ENCODE measurements around the gene USH1G.

USH1G gene

DNA sequence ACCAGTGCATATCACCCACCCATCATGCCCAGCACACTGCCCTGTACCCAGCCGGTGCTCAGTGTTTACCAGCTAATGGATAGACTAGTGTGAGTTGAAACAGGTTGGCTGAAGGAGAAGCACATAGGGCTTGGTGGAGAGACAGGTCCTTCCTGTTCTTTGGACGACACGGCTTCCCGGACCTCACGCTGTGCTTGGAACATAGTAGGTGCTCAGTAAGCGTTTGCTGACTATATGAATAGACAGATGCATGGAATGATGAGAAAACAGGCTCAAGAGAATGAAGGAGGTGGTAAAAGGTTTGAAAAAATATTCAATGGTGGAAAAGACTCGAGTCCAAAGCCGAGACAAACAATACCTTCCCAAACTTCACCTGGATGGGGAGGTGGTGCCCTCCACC is 22.8 kb downstream of the USH1G start:
- no peak for DNase-seq

DNA sequence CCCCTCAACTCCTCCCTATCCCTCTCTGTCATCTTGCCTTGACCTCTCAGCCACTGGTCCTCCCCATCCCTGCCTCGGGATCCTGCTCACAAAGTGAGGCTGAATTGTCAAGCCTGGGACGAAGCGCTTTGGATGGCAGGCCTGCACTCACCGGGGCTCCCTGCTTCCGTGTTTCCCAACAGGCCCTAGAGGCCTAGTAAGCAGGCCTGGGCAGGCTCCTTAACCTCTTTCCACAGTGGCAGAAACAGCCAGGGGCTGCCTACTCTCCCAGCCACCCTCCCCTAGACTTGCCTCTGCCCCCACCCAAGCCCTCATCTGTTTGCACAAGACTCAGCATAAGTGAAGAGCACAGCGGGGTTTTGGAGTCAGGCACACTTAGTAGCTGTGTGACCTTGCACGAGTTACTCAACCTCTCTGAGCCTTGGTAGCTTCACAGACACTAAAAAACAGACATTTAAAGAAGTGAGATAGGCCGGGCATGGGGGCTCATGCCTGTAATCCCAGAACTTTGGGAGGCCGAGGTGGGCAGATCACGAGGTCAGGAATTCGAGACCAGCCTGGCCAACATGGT is 24.6 kb downstream of the USH1G start:
- DNase-seq, result no peak

DNA sequence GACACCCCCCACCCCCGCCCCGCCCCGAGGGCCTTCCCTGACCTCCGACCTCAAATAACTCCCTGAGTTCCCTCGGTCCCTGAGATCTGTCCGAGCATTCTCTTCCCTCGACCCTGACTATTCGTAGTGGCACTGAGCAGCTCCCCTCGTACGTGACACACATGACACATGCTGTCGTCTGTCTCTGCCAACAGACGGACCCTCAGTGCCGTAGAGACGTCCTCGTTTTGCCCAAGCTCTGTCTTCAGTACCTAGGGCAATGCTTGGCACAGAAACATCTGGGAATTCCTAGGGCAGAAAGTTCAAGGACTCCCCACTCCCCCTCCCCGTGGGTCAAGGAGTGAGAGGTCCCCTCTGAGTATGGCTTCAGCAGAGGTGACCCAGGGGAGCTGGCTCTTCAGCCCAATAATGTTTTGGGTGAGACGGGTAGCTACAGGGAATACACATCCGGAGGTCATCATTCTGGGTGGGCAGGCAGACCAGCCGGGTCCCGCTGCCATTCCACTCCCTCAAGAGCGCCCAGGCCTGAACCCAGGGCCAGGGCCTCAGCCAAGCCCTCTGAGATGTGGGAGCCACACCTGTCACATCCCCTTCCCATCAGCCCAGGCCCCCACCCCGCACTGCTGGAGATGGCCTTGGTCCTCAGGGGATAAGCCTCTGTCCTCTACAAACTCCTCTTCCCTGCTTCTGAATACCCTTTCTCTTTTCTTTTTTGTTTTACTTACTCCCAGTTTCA is 29.0 kb downstream of the USH1G start:
- no peak for DNase-seq

DNA sequence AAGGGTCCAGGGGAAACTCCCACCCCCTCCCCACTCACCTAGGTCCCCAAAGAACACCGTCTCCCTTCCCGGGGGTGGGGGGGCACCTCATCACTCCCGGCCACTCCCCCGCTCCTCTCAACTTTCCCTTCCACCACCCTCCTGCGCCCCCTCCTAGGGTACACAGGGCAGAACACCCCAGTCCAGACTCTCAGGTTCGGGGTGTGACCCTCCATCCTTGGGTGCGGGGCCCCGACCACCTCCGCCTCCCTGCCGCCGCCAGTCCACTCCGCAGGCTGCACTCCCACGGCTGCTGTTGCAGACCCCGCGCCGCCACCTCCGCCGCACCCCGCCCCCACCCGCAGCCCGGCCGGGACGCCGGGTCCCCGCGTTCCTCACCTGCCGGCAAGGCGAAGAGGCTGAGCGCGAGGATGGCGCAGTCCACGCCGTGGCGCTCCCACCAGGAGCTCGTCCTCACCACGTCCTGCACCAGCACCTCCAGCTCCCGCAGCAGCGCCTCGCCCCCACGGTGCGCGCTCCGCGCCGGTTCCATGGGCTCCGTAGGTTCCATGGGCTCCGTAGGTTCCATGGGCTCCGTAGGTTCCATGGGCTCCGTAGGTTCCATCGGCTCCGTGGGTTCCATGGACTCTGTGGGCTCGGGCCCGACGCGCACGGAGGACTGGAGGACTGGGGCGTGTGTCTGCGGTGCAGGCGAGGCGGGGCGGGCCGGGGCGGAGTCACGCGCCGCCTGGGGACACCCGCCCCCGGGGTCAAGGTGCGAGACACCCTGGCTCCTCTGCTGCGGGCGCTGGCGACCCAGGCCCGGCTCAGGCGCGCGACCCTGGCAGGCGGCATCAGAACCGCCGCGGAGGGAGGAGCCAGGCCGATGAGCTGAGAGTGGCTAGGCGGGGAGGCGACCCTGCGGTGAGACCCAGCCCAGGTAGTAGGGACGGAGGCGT is 29.8 kb downstream of the USH1G start, which contains the start of gene FADS6:
FADS6 (minus strand) TSS at position 660 of the 938 bp plus-strand sequence; CDS start at position 622, 38 bp downstream.
- DNase-seq, result no peak

DNA sequence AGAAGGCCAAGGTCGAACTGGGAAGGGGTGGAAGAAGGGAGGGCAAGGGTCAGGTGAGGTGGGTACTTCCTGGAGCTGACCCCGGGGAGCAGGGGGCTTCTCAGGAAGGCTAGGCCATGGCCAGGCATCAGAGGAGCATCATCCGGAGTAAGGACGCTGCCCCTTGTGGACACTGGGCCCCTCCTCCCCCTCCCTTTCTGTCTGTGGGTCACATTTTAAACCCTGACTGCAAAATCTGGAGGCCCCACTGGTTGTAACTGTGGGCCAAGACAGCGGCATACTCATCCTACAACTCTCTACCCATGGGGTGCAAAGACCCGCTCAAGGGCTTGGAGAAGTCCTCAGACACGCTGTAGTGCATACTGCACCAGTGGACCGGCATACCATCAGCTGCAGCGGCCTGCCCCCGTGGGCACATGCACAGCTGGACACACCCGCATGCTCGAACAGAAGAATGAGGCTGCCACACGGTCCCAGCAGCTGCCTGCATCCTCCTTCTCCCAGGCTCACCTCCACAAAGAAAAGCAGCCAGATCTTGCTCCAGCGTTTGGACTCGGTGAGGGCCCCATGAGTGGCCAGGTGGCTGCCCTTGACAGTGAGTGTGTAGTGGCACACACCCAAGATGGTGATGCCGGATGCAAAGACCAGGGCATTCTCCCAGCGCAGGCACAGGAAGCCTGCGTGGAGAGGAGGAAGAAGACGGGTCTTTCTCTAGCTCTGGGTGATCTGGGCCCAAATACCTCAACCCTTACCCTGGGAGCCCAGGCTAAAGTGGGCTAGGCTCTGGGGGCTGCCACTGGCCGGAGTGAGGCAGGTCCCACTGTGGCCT is 30.8 kb downstream of the USH1G start:
- no peak for DNase-seq

DNA sequence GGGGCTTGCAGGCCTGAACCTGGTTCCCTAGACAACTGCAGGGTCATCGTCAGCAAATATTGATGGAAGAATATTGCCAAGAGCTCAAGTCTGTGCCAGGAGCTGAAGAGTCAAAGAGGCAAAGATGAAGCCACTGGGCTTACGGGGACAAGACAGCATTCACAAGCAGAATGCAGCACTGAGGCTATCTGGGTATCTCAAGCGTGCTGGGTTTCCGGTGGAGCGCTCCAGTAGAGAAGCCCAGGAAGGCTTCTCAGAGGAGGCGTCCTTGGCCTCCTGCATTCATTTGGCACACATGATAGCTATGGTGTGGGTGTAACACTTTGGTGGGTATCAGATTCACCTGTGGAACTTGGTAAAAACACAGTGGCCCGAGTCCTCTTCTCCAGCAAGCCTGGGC is 32.5 kb downstream of the USH1G start:
- DNase-seq, result no peak

DNA sequence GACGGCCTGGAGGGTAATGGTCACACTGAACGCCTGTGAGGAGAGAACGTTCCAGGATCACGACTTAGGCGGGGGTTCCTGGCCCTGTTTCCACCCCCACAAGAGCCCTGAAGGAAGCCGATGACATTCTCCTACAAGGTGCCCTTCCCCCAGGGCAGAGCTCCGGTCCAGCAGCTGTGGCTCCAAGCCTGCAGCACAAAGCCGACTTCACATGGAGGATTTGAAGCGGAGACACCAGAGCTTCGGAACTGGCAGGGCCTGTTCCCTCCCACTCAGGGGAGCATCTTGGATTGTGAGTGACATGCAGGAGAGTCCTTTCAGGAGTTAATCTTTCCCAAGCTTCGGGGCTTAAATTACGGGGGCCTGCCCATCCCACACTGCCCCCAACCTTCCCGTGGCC is 34.6 kb downstream of the USH1G start:
- no peak for DNase-seq

DNA sequence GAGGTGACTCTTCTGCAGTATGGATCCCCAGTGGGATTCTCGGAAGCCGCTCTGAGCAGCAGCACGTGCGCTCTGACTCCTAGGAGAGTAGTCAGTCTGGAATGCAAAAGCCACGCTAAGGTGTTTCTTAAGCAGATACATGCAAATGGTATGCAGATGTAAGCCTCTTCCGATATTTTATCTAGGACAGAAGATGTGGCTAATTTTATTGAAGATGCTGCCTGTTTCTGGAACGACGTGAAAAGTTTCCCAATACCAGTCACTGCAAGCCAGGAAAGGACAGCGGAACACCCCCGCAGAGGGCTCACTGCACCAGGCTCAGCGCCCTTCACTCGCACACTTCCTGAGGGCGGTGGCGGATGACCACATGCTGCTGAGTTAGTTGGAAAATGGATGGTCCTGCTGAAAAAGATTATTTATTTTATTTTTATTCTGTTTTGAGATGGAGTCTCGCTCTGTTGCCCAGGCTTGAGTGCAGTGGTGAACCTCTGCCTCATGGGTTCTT is 39.8 kb downstream of the USH1G start:
- DNase-seq, result no peak

DNA sequence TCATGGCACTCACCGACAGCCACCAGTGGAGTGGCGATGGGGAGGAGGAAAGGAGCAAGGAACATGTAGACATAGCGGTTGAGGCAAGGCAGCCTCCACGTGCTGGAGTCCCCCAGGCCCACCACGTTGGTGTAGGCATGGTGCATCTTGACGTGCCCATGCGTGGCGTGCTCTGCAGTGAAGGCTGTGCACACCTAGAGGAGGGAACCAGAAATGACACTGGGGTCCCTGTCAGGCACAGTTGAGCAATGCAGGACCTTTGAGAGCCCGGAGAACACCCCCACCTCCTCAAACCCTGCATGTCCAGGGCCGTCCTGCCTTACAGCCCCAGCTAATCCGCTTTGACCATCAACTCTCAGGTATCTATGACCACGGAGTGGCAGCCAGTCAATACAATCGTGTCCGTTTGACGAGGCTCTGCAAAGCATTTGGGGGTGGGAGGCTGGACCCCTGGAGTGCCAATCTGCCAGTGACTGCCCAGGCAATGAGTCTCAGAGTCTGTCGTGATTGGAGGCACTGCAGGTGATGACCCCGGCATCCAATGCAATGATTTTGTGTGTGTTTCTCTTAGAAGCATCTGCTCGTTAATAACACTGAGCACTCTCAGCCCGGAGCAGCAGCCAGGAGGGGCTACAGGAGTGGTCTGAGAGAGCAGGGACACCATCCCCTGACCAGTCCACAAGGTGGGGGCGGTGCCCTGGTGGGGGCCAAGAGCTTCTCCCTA is 40.4 kb downstream of the USH1G start:
- DNase-seq, result no peak

DNA sequence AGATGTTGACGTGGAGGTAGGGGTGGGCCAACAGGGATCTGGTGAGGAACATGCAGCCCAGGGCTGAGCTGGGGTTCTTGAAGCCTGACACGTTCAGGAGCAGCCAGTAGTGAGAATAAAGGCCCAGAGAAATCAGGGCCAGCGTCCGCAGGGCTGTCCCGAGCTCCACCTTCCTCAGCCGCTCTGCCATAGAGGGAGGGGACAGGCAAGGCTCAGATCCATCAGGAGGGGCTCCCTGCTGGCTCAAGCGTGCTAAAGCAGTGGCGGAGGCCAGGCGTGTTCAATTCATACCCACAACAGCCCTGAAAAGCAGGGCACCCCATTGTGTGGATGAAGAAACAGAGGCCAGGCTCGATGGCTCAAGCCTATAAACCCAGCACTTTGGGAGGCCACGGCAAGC is 42.0 kb downstream of the USH1G start:
- no peak for DNase-seq

DNA sequence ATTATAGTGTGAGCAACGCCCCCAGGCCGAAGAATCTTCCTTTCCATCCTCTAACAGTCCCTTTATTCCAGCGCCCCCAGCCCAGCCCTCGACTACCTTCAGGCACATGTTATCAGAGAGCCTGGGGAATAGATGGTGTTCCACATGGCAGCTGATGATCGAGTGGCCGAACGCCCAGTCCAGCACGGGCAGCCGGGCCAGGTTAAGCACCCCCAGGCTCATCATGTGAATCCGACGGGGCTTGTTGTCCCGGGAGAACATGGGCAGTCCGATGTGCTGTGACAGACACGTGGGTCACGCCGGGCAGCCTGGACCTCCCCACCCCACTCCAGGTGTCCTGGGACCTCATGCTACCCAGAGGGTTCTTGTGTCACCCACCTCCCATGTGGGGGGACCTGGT is 43.7 kb downstream of the USH1G start:
- DNase-seq, result no peak

DNA sequence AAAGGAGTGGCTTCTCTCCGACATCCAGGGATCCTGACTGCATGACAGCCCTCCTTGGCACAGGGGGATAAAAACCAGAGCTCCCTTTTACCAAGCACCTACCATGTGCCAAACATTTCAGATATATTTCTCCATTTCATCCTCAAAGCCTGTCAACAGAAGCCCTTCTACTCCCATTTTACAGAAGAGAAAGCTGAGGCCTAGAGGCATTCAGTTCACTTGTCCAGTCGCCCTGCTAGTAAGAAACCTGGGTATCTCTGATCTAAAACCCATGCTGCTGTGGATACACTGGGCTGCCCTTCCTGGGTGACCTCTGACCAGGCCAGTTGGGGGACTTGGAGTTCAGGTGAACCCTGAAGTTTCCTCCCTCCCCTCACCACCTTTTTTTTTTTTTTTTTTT is 44.4 kb downstream of the USH1G start:
- DNase-seq, result no peak

DNA sequence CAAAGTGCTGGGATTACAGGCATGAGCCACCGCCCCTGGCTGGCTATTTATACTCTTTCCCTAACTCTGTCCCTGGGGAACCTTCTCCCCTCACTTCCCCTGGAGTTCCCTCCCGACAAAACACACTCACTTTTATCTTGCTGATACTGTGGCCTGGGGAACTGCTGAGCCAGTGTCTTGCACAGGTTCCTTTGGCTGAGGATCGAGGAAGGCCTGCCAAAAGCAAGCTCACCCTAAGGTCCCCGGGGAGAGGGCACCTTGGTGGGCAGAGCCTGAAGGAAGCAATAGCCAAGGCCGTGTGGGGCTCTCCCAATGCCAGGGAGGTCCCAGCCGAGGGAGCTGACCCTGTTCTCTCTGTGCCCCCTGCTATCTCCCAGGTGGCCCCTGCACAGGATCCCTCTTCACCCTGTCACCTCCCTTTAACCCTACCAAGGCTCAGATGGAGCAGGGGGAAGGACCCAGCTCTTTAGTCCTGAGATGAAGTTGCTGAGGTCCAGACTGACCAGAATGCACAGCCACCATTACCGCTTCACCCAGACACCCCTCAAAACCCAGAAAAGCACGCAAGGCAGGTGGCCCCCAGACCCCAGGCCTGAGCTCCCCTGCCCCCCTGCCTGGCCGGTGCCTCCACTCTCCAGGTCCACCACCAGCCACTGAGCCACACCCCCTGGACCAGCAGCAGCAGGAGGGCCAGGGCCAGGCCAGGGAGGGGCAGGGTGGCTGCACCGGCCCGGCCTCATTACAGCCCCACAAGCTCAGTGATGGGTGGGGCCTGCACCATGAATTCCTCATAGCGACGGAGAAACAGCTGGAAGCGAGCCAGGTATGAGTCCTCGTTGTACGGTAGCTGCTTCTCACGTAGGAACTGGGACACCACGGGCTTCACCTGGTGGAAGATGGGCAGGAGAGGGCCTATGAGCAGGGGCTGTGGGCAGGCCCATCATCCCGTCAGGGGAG is 45.2 kb downstream of the USH1G start:
- DNase-seq, result no peak

DNA sequence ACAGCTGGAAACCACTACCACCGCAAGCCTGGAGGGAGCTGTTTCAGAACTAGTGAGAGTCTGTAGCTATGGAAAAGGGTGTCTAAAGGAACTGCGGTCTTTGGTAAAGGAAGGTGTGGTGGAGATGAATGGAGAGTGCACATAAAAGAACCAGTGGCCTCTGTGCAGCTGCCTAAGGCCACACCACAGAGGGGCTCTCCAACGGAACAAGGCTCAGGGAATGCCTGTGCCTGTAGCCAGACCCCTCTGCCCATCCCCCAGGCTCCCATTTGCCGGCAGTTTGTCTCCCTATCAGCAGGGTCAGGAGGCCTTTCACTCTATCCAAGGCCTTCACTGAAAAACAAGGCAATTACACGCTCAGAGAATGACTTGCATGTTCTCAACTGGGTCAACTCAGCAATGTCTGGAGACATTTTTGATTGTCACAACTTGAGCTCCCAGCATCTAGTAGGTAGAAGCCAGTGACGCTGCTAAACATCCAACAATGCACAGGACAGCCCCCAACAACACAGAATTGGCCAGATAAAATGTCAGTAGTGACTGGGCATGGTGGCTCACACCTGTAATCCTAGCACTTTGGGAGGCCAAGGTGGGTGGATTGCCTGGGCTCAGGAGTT is 47.0 kb downstream of the USH1G start:
- no peak for DNase-seq

DNA sequence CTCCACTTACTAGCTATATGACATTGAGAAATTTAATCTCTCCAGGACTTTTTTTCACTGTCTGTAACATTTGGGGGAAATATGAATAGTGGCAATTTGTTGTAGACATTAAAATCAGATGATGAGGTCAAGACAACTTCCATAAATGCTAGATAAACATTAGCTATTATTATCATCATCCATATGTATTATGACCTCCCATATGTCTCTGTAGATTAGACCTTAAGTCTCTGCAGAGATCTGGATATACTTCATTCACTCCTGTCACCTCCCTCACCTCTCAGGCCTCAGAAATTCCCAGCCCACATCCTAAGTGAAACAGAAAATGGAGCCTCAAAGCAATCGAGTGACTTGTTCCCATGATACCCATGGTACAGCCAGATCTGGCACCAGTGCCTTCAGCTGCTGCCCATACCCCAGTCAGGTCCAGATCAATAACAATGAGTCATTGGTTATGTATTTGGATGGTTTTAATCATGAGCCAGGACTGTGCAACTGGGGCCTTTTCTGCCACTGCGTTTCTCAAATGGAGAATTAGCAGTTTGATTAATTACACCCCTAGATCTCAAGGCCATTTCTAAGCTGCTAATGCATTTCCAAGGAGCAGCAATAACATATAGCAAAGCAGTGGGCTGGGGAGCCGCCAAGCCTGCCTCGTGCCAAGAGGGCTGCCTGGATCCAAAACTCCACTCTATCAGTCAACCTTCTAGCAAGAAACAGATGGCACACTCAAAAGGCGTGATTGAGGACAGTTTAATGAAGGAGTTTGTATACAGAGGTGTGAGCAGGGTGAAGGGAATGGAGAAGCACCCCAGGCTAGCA is 47.7 kb downstream of the USH1G start:
- DNase-seq, result no peak

DNA sequence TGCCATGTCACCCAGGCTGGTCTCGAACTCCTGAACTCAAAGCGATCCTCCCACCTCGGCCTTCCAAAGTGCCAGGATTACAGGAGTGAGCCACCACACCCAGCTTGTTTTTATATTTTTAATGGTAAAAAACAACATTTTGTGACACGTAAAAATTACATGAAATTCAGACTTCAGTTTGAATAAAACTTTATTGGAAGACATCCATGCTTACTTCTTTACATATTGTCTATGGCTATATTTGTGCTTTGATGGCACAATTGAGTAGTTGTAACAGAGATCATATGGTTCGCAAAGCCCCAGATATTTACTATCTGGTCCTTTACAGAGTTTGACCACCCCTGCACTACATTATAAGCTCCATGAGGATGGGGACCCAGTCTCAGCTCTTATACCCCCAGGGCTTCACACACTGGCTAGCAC is 48.4 kb downstream of the USH1G start:
- no peak for DNase-seq

DNA sequence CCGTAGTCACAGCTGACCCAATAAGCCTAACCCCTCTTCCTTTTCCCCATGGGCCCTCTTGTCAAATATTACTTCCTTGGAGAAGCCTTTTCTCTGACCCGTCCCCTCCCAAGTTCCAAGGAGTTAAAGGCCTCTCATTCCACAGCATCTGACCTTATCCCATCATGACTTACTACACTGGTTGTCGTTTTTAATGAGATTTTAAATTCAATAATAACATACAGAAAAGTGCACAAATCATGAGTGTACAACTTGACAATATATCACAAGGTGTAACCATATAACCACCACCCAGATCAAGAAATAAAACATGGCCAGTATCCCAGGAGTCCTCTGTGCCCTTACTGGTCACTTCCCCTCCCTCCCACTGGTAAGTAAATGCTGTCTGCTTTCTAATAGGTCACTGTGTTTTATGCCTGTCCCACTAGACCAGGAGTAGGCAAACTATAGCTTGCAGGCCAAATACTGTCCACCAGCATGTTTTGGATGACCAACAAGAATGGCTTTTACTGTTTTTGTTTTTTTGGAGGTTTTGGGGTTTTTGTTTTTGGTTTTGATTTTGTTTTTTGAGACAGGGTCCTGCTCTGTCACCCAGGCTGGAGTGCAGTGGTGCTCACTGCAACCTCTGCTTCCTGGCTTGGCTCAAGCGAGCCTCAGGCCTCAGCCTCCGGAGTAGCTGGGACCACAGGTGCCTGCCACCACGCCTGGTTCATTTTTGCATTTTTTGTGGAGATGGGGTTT is 49.0 kb downstream of the USH1G start:
- no peak for DNase-seq
